SU-DHL-6 (cell line): ENCODE measurements around the gene DENND5B.

Experiments used
- H2AFZ ChIP-seq: fragments of 200-600 bp; sonication (generic); 2 replicates; pipeline ENCODE4 v1.6.1; 2014; ENCODE audit warnings: low read depth, mild to moderate bottlenecking, moderate library complexity, mixed read lengths, antibody characterized with exemption, low read length; ENCODE audit not compliant: severe bottlenecking
- H3F3A ChIP-seq: fragments of 200-600 bp; shearing (Covaris generic); 2 replicates; pipeline ENCODE4 v1.6.0; 2016; ENCODE audit warnings: antibody characterized with exemption, mild to moderate bottlenecking; ENCODE audit not compliant: insufficient read depth
- H3K27ac ChIP-seq: fragments of 200-600 bp; sonication (generic); 2 replicates; pipeline ENCODE4 v1.5.1; 2016; ENCODE audit warnings: low read depth, mild to moderate bottlenecking, low read length, moderate library complexity, mixed read lengths
- H3K27me3 ChIP-seq: fragments of 200-600 bp; sonication (generic), shearing (Covaris generic); 2 replicates; pipeline ENCODE4 v1.6.0; 2014; ENCODE audit warnings: mild to moderate bottlenecking, low read length
- H3K36me3 ChIP-seq: fragments of 200-600 bp; sonication (generic); 2 replicates; pipeline ENCODE4 v1.6.1; 2014; ENCODE audit warnings: mild to moderate bottlenecking, low read length, mixed read lengths
- H3K4me2 ChIP-seq: fragments of 300-600, 200-600 bp; shearing (Covaris generic), sonication (generic); 2 replicates; pipeline ENCODE4 v1.6.0; 2014; ENCODE audit warnings: low read length, low read depth, mild to moderate bottlenecking; ENCODE audit not compliant: poor library complexity, severe bottlenecking
- H3K4me3 ChIP-seq: fragments of 200-600 bp; sonication (generic); 2 replicates; pipeline ENCODE4 v1.5.1; 2014; ENCODE audit warnings: antibody characterized with exemption, low read length, mild to moderate bottlenecking, mixed read lengths; ENCODE audit not compliant: insufficient read depth, poor library complexity, severe bottlenecking
- H3K79me2 ChIP-seq: fragments of 200-600 bp; sonication (generic); 2 replicates; pipeline ENCODE4 v1.6.1; 2014; ENCODE audit warnings: mild to moderate bottlenecking, low read length, moderate library complexity; ENCODE audit not compliant: insufficient read depth
- H3K9ac ChIP-seq: fragments of 200-600 bp; sonication (generic); 2 replicates; pipeline ENCODE4 v1.7.0; 2014; ENCODE audit warnings: mild to moderate bottlenecking, low read length
- H3K9me2 ChIP-seq: fragments of 200-600 bp; sonication (generic); replicated peaks from 2 replicates; pipeline ENCODE4 v1.6.1; 2014; ENCODE audit warnings: low read length; ENCODE audit not compliant: insufficient read depth
- H3K9me3 ChIP-seq: fragments of 200-600 bp; sonication (generic); 2 replicates; pipeline ENCODE4 v1.6.1; 2014; ENCODE audit warnings: low read length, mixed read lengths; ENCODE audit not compliant: insufficient read depth
- H4K20me1 ChIP-seq: fragments of 200-600 bp; sonication (generic); 2 replicates; pipeline ENCODE4 v1.6.1; 2014; ENCODE audit warnings: low read depth, mild to moderate bottlenecking, antibody characterized with exemption, low read length, moderate library complexity, mixed read lengths
- EZH2phosphoT487 ChIP-seq: fragments of 200-600 bp; sonication (generic), shearing (Covaris generic); conservative IDR thresholded peaks from 2 replicates; pipeline ENCODE4 v1.6.1; 2018; ENCODE audit warnings: mild to moderate bottlenecking, antibody characterized with exemption, low read length, moderate library complexity, mixed read lengths
- TF ChIP-seq, protein P1 (sequence below): fragments of 200-600 bp; sonication (generic); IDR thresholded peaks from one replicate; pipeline ENCODE4 v1.5.1; 2017; ENCODE audit warnings: antibody characterized with exemption, mild to moderate bottlenecking, low read length, moderate library complexity; ENCODE audit not compliant: insufficient read depth, poor library complexity, severe bottlenecking

DENND5B gene

GRCh38 chr12:31599053-31599452 is 8.1 kb upstream of the DENND5B start:
- Histone ChIP-seq H3K36me3 (no peaks in the 10 kb centered on the region), H3K4me2 (peak overlapping the region; percentile 50), H2AFZ (no peak overlapping the region)

GRCh38 chr12:31597066-31597465 is 6.1 kb upstream of the DENND5B start:
- Histone ChIP-seq H4K20me1 (no peaks in the 10 kb centered on the region), H3K9me2 (no peaks in the 10 kb centered on the region), H3K4me2 (no peak overlapping the region), H3K36me3 (no peaks in the 10 kb centered on the region), H3K4me3 (no peak overlapping the region), H3F3A (peaks cover 16% of the 10 kb centered on the region), H3K27me3 (no peaks in the 10 kb centered on the region), H3K27ac (no peak overlapping the region), H3K9me3 (no peaks in the 10 kb centered on the region), H2AFZ (no peak overlapping the region), H3K79me2 (no peaks in the 10 kb centered on the region), H3K9ac (no peak overlapping the region)
- TF ChIP-seq, protein P1, sequence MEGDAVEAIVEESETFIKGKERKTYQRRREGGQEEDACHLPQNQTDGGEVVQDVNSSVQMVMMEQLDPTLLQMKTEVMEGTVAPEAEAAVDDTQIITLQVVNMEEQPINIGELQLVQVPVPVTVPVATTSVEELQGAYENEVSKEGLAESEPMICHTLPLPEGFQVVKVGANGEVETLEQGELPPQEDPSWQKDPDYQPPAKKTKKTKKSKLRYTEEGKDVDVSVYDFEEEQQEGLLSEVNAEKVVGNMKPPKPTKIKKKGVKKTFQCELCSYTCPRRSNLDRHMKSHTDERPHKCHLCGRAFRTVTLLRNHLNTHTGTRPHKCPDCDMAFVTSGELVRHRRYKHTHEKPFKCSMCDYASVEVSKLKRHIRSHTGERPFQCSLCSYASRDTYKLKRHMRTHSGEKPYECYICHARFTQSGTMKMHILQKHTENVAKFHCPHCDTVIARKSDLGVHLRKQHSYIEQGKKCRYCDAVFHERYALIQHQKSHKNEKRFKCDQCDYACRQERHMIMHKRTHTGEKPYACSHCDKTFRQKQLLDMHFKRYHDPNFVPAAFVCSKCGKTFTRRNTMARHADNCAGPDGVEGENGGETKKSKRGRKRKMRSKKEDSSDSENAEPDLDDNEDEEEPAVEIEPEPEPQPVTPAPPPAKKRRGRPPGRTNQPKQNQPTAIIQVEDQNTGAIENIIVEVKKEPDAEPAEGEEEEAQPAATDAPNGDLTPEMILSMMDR = no peak
- TF ChIP-seq EZH2phosphoT487 = no peak

More at GRCh38 chr12:31599053-31599452, 8.1 kb upstream of the DENND5B start:
- no peaks in the 10 kb centered on the region for H4K20me1 ChIP-seq
- H3F3A ChIP-seq = peaks cover 28% of the 10 kb centered on the region
- no peaks in the 10 kb centered on the region for H3K27me3 ChIP-seq
- no peak for TF ChIP-seq EZH2phosphoT487
- TF ChIP-seq, protein P1 = no peak
- no peaks in the 10 kb centered on the region for H3K9me3 ChIP-seq
- H3K9ac ChIP-seq = peak overlapping the region; percentile 21; the same call in 1 of the 2 replicates
- peak overlapping the region; percentile 73 for H3K27ac ChIP-seq
- H3K9me2 ChIP-seq = no peaks in the 10 kb centered on the region
- no peaks in the 10 kb centered on the region for H3K79me2 ChIP-seq
- no peak overlapping the region for H3K4me3 ChIP-seq

DNA sequence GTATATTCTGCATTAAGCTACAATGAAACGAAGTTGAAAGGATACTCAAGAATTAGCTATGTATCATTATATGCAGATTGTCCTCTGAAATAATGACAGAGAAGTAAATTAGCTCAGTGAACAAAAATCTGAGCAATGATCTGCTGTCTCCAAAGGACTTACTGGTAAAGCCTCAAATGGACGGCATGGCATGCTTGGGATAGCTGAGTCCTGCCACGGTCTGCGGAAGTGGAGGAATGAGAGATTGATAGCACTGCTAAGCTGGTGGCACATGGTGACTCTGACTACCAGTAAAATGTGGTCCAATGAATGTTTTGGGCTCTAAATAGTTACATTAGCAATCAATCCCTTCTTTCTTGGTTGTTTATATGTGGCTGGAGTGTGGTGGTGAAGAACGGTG is 3.7 kb upstream of the DENND5B start:
- H3K27ac ChIP-seq = no peak overlapping the region
- H3K4me2 ChIP-seq = no peak overlapping the region
- no peak overlapping the region for H3K4me3 ChIP-seq
- H3K9ac ChIP-seq = no peak overlapping the region
- H2AFZ ChIP-seq = no peak overlapping the region
- H3F3A ChIP-seq = peaks cover 19% of the 10 kb centered on the region
- no peaks in the 10 kb centered on the region for H3K27me3 ChIP-seq
- no peaks in the 10 kb centered on the region for H3K9me3 ChIP-seq
- TF ChIP-seq, protein P1 = no peak
- TF ChIP-seq EZH2phosphoT487 = no peak
- no peaks in the 10 kb centered on the region for H3K9me2 ChIP-seq
- H3K79me2 ChIP-seq = peaks cover 4% of the 10 kb centered on the region; the same call in 1 of the 2 replicates
- H3K36me3 ChIP-seq = no peaks in the 10 kb centered on the region
- H4K20me1 ChIP-seq = no peaks in the 10 kb centered on the region
